Endothelial cell of umbilical vein (primary cell): ENCODE measurements around the gene SETDB1. TPM values are rescaled to one million over a fixed set of nuclear protein-coding genes. Genes with fewer than 3 reads are reported as not detected.
A peak's percentile ranks its signal among the peaks of the same experiment; 100 is the strongest.

Source experiments
- BruUV-seq: library from RNA; stranded (reverse); fragments of 400-500 nt; replicated peaks from 2 replicates; lab custom pipeline; 2021; lab: Mats Ljungman, UMichigan
- CTCF ChIA-PET: fragments of 300-600, 350-600 bp; sonication (Branson Sonifier 250); formaldehyde crosslinking; loops from one replicate; lab custom pipeline; 2021; ENCODE audit warnings: antibody characterized with exemption, inconsistent platforms; lab: Charles Lee
- POLR2A ChIA-PET: fragments of 300-600, 350-600 bp; sonication (Branson Sonifier 250); formaldehyde crosslinking; loops from one replicate; lab custom pipeline; 2021; ENCODE audit warnings: antibody characterized with exemption, inconsistent platforms; lab: Charles Lee
- DNase-seq: peaks from one replicate; pipeline ENCODE4 v3.0.0-alpha.2; 2011; ENCODE audit warnings: low read depth, low spot score
- FAIRE-seq: peaks from 2 replicates; lab custom pipeline; 2011; peaks lifted over from hg19 to GRCh38; lab: Jason Lieb, UNC
- H2AFZ ChIP-seq: 2 replicates; pipeline ENCODE4 v1.6.0; 2012; ENCODE audit warnings: low read depth, low read length, control low read depth, inconsistent platforms
- H3K27ac ChIP-seq: 2 replicates; pipeline ENCODE4 v1.5.1; 2011; ENCODE audit warnings: low read depth, mild to moderate bottlenecking, control low read depth, low read length, moderate library complexity; ENCODE audit not compliant: insufficient read depth
- H3K27me3 ChIP-seq, 2 experiments: 2 replicates each; pipeline versions ENCODE4 v1.6.0 to v1.6.1; 2011; ENCODE audit warnings: low read length in 2 of 2, mixed read lengths in 1 of 2; ENCODE audit not compliant: control insufficient read depth in 2 of 2, insufficient read depth in 2 of 2
- H3K36me3 ChIP-seq, 2 experiments: 2 replicates in 1 of 2; 3 replicates in 1 of 2; pipeline ENCODE4 v1.5.1; 2011; ENCODE audit warnings: low read length in 2 of 2, mild to moderate bottlenecking in 1 of 2, moderate library complexity in 1 of 2; ENCODE audit not compliant: control insufficient read depth in 2 of 2, insufficient read depth in 2 of 2; ENCODE audit errors: extremely low read depth in 1 of 2
- H3K4me1 ChIP-seq: 3 replicates; pipeline ENCODE4 v1.5.1; 2011; ENCODE audit warnings: mild to moderate bottlenecking, low read length; ENCODE audit not compliant: control insufficient read depth, insufficient read depth; ENCODE audit errors: extremely low read depth
- H3K4me2 ChIP-seq: 2 replicates; pipeline ENCODE4 v1.6.1; 2011; ENCODE audit warnings: low read length, control low read depth, mixed read lengths; ENCODE audit not compliant: insufficient read depth
- H3K4me3 ChIP-seq, 3 experiments: fragments of 200-600 bp in 1 of 3; sonication (generic), shearing (Covaris generic) in 1 of 3; replicated peaks in 1 of 3; 2 replicates each; pipeline ENCODE4 v1.5.1; 2011 to 2016; ENCODE audit warnings: control low read depth in 3 of 3, low read length in 3 of 3, mild to moderate bottlenecking in 2 of 3, inconsistent platforms in 1 of 3, low read depth in 1 of 3, moderate library complexity in 1 of 3; ENCODE audit not compliant: insufficient read depth in 1 of 3
- H3K79me2 ChIP-seq: 2 replicates; pipeline ENCODE4 v1.6.0; 2012; ENCODE audit warnings: low read length, inconsistent platforms; ENCODE audit not compliant: control insufficient read depth, insufficient read depth
- H3K9ac ChIP-seq: replicated peaks from 2 replicates; pipeline ENCODE3; 2011; ENCODE audit warnings: low read length, control low read depth; ENCODE audit not compliant: insufficient read depth; ENCODE audit errors: extremely low read depth
- H3K9me1 ChIP-seq: replicated peaks from 3 replicates; pipeline ENCODE4 v1.6.0; 2011; ENCODE audit warnings: mild to moderate bottlenecking, low read length; ENCODE audit not compliant: control insufficient read depth, insufficient read depth; ENCODE audit errors: extremely low read depth
- H3K9me3 ChIP-seq: replicated peaks from 2 replicates; pipeline ENCODE4 v1.5.1; 2012; ENCODE audit warnings: low read length, inconsistent platforms; ENCODE audit not compliant: control insufficient read depth, insufficient read depth
- H4K20me1 ChIP-seq: replicated peaks from 2 replicates; pipeline ENCODE3; 2011; ENCODE audit warnings: mild to moderate bottlenecking, low read length; ENCODE audit not compliant: control insufficient read depth, insufficient read depth; ENCODE audit errors: extremely low read depth
- FOS ChIP-seq: IDR thresholded peaks from 2 replicates; pipeline ENCODE4 v1.6.1; 2011; ENCODE audit warnings: mild to moderate bottlenecking, low read length, moderate library complexity, borderline replicate concordance; ENCODE audit not compliant: insufficient read depth
- GATA2 ChIP-seq: IDR thresholded peaks from 2 replicates; pipeline ENCODE4 v1.7.0; 2011; ENCODE audit warnings: low read depth, mild to moderate bottlenecking, moderate library complexity, mixed read lengths, low read length; ENCODE audit not compliant: insufficient read length, insufficient read depth
- JUN ChIP-seq: IDR thresholded peaks from 2 replicates; pipeline ENCODE4 v1.6.1; 2011; ENCODE audit warnings: borderline replicate concordance, low read depth; ENCODE audit not compliant: insufficient read length, insufficient read depth
- POLR2A ChIP-seq: IDR thresholded peaks from 2 replicates; pipeline ENCODE4 v1.6.1; 2012; ENCODE audit warnings: low read depth, mild to moderate bottlenecking, control low read depth, low read length
- POLR2AphosphoS5 ChIP-seq: IDR thresholded peaks from 2 replicates; pipeline ENCODE4 v1.6.1; 2012; ENCODE audit warnings: low read depth, mild to moderate bottlenecking, control low read depth, low read length, moderate library complexity; ENCODE audit not compliant: insufficient read depth
- dilution Hi-C: fragments of 300-500 bp; cut with MboI; formaldehyde crosslinking; loops from one replicate; pipeline ENCODE4 v1.15.0; 2019; ENCODE audit warnings: low sequenced_read_pairs; ENCODE audit not compliant: extremely low pct_ligation_motif_present
- intact Hi-C: fragments of 100-400 bp; cut with micrococcal nuclease; formaldehyde crosslinking; loops from one replicate; pipeline ENCODE4 v1.10.0; 2022
- polyA plus RNA-seq, 4 experiments: library from polyadenylated mRNA; depleted of rRNA in 3 of 4; stranded (reverse) in 3 of 4; unstranded in 1 of 4; fragments of >200 nt; gene quantifications; 2 replicates each; pipeline versions ENCODE4 v1.2.1 to v1.2.3, GENCODE V29; 2011 to 2012; ENCODE audit warnings: missing spikeins in 1 of 4
- total RNA-seq: library from RNA; stranded (reverse); gene quantifications from 2 replicates; pipeline ENCODE4 v1.2.3, GENCODE V29; 2021
- TF ChIP-seq, protein P1 (sequence below): IDR thresholded peaks from 2 replicates; pipeline ENCODE4 v1.6.1; 2011; ENCODE audit not compliant: insufficient read depth, insufficient read length
- TF ChIP-seq, protein P2 (sequence below), 2 donors: IDR thresholded peaks; 1 replicate in 1 of 2; 2 replicates in 1 of 2; pipeline ENCODE4 v1.5.1; 2011; ENCODE audit warnings: low read length in 2 of 2, mild to moderate bottlenecking in 2 of 2, moderate library complexity in 2 of 2, control low read depth in 1 of 2, inconsistent platforms in 1 of 2, low read depth in 1 of 2; ENCODE audit not compliant: insufficient read depth in 1 of 2; ENCODE audit errors: extremely low read depth in 1 of 2

SETDB1 gene
- total and polyA plus RNA-seq, 2 donors (not counting 3 experiments of a cell fraction or from before 2014, with no cell fraction given): 25.3 to 49.2 TPM

- no peaks in the 10 kb centered on the region for H3K36me3 ChIP-seq
- dilution Hi-C loops (no loop called here), intact Hi-C loops (loop anchor here (1.0 kb wide), 1 partner anchor 27 kb away; no protein-coding TSS in a partner anchor)
- H4K20me1 ChIP-seq: no peaks in the 10 kb centered on the region
- H3K9me1 ChIP-seq: no peaks in the 10 kb centered on the region
- POLR2A ChIA-PET: interaction anchor here (0.6 to 1.7 kb wide), 7 partner anchors 8 to 189 kb away, joined by 3 to 6 read pairs (median 4); no protein-coding TSS in a partner anchor
- peak within 1 kb of the TSS; percentile 88 for H3K27ac ChIP-seq
- peak within 1 kb of the TSS; percentile 95 for H2AFZ ChIP-seq
- H3K9me3 ChIP-seq: no peaks in the 10 kb centered on the region
- no peaks in the 10 kb centered on the region for H3K27me3 ChIP-seq
- H3K4me1 ChIP-seq: peaks cover 28% of the 10 kb centered on the region
- peak within 1 kb of the TSS; percentile 89 for H3K9ac ChIP-seq
- FAIRE-seq: peak; percentile 93
- peak within 1 kb of the TSS; percentile 35 to 51 (median 43) for H3K4me3 ChIP-seq
- peak; percentile 88 for DNase-seq
- TSS peak; percentile 41 for BruUV-seq
- H3K4me2 ChIP-seq: peak within 1 kb of the TSS; percentile 87
- CTCF ChIA-PET: interaction anchor here (0.7 to 3.7 kb wide), 33 partner anchors 8 to 750 kb away, joined by 3 to 127 read pairs (median 4); partner anchors contain the start of genes ANXA9, C1orf56, CDC42SE1 and CERS2
- no peaks in the 10 kb centered on the region for H3K79me2 ChIP-seq
- no peak for TF ChIP-seq POLR2AphosphoS5
- no peak for TF ChIP-seq FOS
- TF ChIP-seq, protein P1, sequence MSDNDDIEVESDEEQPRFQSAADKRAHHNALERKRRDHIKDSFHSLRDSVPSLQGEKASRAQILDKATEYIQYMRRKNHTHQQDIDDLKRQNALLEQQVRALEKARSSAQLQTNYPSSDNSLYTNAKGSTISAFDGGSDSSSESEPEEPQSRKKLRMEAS: no peak
- no peak for TF ChIP-seq GATA2
- no peak for TF ChIP-seq POLR2A
- TF ChIP-seq, protein P2, sequence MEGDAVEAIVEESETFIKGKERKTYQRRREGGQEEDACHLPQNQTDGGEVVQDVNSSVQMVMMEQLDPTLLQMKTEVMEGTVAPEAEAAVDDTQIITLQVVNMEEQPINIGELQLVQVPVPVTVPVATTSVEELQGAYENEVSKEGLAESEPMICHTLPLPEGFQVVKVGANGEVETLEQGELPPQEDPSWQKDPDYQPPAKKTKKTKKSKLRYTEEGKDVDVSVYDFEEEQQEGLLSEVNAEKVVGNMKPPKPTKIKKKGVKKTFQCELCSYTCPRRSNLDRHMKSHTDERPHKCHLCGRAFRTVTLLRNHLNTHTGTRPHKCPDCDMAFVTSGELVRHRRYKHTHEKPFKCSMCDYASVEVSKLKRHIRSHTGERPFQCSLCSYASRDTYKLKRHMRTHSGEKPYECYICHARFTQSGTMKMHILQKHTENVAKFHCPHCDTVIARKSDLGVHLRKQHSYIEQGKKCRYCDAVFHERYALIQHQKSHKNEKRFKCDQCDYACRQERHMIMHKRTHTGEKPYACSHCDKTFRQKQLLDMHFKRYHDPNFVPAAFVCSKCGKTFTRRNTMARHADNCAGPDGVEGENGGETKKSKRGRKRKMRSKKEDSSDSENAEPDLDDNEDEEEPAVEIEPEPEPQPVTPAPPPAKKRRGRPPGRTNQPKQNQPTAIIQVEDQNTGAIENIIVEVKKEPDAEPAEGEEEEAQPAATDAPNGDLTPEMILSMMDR (IDR thresholded peaks at IDR 0.05; ENCODE audit: extremely low read depth in 1 of 2, insufficient read depth in 1 of 2, low read depth in 1 of 2, low read length in 2 of 2): peak; percentile 40 to 62
- no peak for TF ChIP-seq JUN
These were observed 80.3 kb downstream of the SETDB1 start, which contains the start of gene MINDY1 for GRCh38 chr1:151006327-151007052. Gene MINDY1 (minus strand): TSS chr1:151006902. CDS start chr1:151002617, 4,285 bp downstream.
